ENCODE data around the gene KDM5A.
"Not testable (repeated sequence)": the region's sequence is repeated elsewhere in the genome, so short reads cannot be mapped to it uniquely, and the experiment has no call there.

The KDM5A gene

GRCh38 chr12:332581-333205 lies 56.4 kb downstream of the KDM5A start:
- no peak for DNase-seq (ENCODE audit: low read depth)

GRCh38 chr12:331287-331686 lies 57.8 kb downstream of the KDM5A start:
- DNase-seq (ENCODE audit: low read depth) = no peak

GRCh38 chr12:325906-326305 lies 63.2 kb downstream of the KDM5A start:
- DNase-seq (ENCODE audit: low read depth) = no peak

- DNase-seq (ENCODE audit: low read depth) = no peak
These were observed 65.6 kb downstream of the KDM5A start for GRCh38 chr12:323507-323906.

GRCh38 chr12:321606-322326 lies 67.4 kb downstream of the KDM5A start:
- no peak for DNase-seq (ENCODE audit: low read depth)

- DNase-seq (ENCODE audit: low read depth) = no peak
These were observed 70.2 kb downstream of the KDM5A start for GRCh38 chr12:318759-319515.

GRCh38 chr12:308511-308910 lies 80.6 kb downstream of the KDM5A start:
- DNase-seq (ENCODE audit: low read depth) = no peak

- DNase-seq (ENCODE audit: low read depth) = no peak
These were observed 81.7 kb downstream of the KDM5A start for GRCh38 chr12:307406-307805.

GRCh38 chr12:304805-305204 lies 84.3 kb downstream of the KDM5A start:
- DNase-seq (ENCODE audit: low read depth) = no peak

GRCh38 chr12:302766-303165 lies 86.4 kb downstream of the KDM5A start:
- not testable (repeated sequence) for DNase-seq (ENCODE audit: low read depth)

GRCh38 chr12:300166-300565 lies 89.0 kb downstream of the KDM5A start:
- not testable (repeated sequence) for DNase-seq (ENCODE audit: low read depth)

- not testable (repeated sequence) for DNase-seq (ENCODE audit: low read depth)
These were observed 89.6 kb downstream of the KDM5A start for GRCh38 chr12:299511-299910.

GRCh38 chr12:298059-298458 lies 91.1 kb downstream of the KDM5A start:
- DNase-seq (ENCODE audit: low read depth) = not testable (repeated sequence)

GRCh38 chr12:295132-295531 lies 94.0 kb downstream of the KDM5A start:
- DNase-seq (ENCODE audit: low read depth) = no peak

GRCh38 chr12:293199-293598 lies 95.9 kb downstream of the KDM5A start:
- no peak for DNase-seq (ENCODE audit: low read depth)

GRCh38 chr12:292186-292585 lies 96.9 kb downstream of the KDM5A start:
- no peak for DNase-seq (ENCODE audit: low read depth)

- no peak for DNase-seq (ENCODE audit: low read depth)
These were observed 97.9 kb downstream of the KDM5A start for GRCh38 chr12:291153-291723.

- no peak for DNase-seq (ENCODE audit: low read depth)
These were observed 100.4 kb downstream of the KDM5A start for GRCh38 chr12:288687-289086.

- DNase-seq (ENCODE audit: low read depth) = no peak
These were observed 102.4 kb downstream of the KDM5A start for GRCh38 chr12:286531-287300.

GRCh38 chr12:278046-278445 lies 111.1 kb downstream of the KDM5A start:
- DNase-seq (ENCODE audit: low read depth) = no peak

GRCh38 chr12:275812-276211 lies 113.3 kb downstream of the KDM5A start:
- no peak for DNase-seq (ENCODE audit: low read depth)

- DNase-seq (ENCODE audit: low read depth) = no peak
These were observed 115.7 kb downstream of the KDM5A start for GRCh38 chr12:273382-273781.

Measured in activated T-helper 9 cell treated with anti-CD3 and anti-CD28 coated beads, Interleukin-2, amount 50 U/mL, for 16 hours (primary cell).